HG02642 (cell line): Measurements from ENCODE around the gene IL1RAP.

Source experiments
- ATAC-seq: cut with Tn5 transposase; IDR thresholded peaks from one replicate; pipeline ENCODE4 v1.9.1; 2021; ENCODE audit warnings: mild to moderate bottlenecking; ENCODE audit not compliant: unreplicated experiment, poor library complexity

Gene IL1RAP

GRCh38 chr3:190539526-190539925, 25.6 kb downstream of the IL1RAP start:
- no peak for ATAC-seq

GRCh38 chr3:190541008-190541407, 27.1 kb downstream of the IL1RAP start:
- ATAC-seq = no peak

- ATAC-seq = no peak
Measured at GRCh38 chr3:190541560-190541959, 27.7 kb downstream of the IL1RAP start.

GRCh38 chr3:190542846-190543245, 29.0 kb downstream of the IL1RAP start:
- no peak for ATAC-seq

- ATAC-seq = no peak
Measured at GRCh38 chr3:190543671-190544070, 29.8 kb downstream of the IL1RAP start.

DNA sequence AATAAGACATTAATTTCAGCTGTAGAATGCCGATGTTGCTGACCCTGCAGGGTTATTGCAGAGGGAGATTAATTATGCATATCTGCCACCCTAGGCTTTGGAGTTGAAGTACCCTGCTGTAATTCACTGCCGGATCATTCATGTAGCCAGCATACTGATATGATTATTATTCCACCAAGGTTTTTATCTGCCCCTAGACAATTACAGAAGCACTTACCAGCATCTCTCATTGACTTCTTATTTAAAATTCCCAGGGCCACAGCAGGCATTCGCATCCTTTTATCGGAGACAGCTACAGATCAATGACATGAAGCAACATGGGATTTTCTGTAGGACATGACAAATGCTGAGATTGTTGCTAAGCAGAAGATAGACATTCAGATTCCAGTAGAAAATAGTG, 31.3 kb downstream of the IL1RAP start:
- no peak for ATAC-seq

- no peak for ATAC-seq
Measured at GRCh38 chr3:190546881-190547510, 33.1 kb downstream of the IL1RAP start.

DNA sequence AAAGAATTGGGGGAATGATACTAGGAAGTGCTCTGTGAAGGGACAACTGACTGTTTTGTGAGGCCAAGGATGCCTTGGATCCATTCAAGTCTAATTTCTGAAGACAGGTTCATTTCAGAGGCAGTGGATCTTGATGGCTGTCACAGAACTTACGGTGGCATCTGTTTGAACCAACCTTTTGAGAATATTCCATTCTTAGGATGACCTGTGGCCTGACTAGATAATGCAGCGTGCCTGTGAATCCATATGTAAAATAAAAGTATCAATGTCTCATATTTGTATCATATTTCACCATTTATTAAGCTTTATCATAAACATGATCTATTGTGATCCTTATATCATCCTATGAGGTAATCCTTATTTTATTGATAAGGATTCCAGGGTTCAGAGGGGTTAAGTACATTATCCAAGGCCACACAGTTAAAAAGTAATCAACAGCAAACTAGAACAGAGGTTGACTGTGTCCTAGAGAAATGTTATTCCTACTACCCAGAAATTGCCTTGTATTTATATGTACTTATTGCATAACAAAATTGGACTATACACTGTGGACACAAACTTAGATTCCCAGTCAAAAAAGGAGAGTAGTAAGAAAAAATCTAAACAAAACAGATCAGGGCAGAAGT, 34.3 kb downstream of the IL1RAP start:
- ATAC-seq = no peak

GRCh38 chr3:190552021-190552420, 38.1 kb downstream of the IL1RAP start:
- no peak for ATAC-seq

- ATAC-seq = no peak
Measured at GRCh38 chr3:190552969-190553759, 39.3 kb downstream of the IL1RAP start.

GRCh38 chr3:190554197-190554596, 40.3 kb downstream of the IL1RAP start:
- ATAC-seq = no peak

DNA sequence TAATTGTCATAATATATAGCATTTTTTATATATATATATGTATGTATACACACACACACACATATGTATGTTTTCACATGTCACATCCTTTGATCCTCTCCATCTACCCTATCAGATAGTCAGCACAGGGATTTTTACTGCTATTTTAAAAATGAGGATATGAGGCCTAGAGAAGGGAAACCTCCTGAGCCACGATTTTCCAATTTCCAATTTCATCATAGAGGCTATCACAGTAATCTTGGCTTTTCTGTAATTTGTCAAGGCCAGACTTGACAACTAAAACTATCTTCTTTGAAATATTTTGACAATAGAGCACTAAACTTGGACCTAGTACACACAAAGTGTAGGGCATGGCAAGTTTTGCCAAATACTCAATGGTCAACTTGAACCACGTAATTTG, 42.5 kb downstream of the IL1RAP start:
- no peak for ATAC-seq

GRCh38 chr3:190557296-190557695, 43.4 kb downstream of the IL1RAP start:
- ATAC-seq = no peak

GRCh38 chr3:190558316-190558715, 44.4 kb downstream of the IL1RAP start:
- ATAC-seq = no peak

GRCh38 chr3:190558796-190559195, 44.9 kb downstream of the IL1RAP start:
- no peak for ATAC-seq

GRCh38 chr3:190560013-190560895, 46.4 kb downstream of the IL1RAP start:
- no peak for ATAC-seq

DNA sequence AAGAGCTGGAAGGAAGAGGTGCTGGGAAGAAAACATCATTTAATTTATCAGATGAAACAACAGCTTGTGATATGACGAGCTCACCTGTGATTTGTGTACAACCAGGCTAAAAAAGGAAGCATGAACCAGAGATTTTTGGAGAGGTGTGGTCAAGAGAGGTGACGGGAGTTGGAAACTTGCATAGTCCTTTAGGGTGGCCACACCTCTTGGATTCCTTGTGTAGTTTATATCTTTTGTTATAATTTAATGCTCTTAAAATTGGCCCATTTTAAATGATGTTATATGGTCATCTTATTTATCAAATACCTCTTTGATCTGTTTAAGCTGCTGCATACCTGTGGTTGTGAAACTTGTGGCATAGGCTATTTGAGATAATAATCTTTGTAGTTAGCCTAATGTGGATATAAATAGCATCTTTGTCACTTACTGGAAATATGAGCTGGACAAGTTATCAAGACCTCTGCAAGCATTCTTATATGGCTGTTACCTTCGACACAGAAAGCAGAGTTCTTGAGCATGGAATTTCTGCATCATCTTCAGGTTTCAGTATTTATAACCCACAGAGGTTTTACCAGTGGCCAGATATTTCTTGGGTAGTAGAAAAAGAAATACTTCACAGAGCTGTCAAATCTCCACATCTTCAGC, 49.1 kb downstream of the IL1RAP start:
- no peak for ATAC-seq

- no peak for ATAC-seq
Measured at GRCh38 chr3:190564175-190564574, 50.3 kb downstream of the IL1RAP start.

DNA sequence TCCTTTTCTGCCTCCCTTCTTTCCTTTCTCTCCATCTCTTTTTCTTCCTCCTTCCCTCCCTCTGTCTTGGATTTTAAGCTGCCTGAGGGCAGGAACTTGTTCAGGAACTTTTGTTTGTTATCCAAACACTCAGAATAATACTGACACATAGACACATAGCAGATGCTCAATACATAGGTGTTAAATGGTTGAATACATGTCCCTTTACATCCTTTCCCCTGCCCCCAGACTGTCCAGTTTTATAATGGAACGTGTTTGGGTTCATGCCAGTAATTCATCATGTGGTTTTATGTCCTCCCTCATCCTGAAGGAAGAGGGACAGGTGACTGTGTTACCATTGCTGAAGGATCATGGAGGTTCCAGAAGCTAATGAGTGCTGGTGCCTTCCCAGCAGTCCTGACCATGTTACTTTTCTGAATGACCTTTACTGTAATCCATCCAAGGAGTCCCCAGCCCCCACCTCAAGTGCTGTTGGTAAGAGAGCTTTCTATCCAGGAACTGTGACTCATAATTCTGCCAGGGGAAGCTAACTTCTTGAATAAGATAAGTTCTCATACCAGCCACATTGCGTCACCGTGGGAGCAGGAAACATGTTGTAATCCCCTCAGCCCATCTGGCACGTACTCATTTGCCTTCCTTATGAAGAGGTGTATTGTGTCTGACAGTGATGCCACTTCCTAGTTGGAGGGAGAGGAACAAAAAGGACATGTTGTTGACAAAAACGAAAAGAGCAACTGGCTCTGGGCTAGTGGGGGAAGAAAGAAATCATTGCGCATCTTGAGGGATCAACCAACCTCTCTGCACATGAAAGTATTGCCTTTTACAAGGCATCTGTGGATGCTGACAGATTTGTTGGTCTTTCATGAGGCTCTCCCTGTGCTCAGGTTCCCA, 52.4 kb downstream of the IL1RAP start:
- ATAC-seq = no peak
